Raji (cell line): ENCODE results near the gene CPM.

Experiments
- POLR2A ChIP-seq: IDR thresholded peaks from 2 replicates; pipeline ENCODE4 v1.6.1; 2011; ENCODE audit warnings: low read depth, low read length, control low read depth; ENCODE audit not compliant: insufficient read depth

CPM gene

GRCh38 chr12:68824597-68825250 is 108.2 kb downstream of the CPM start:
- no peak for TF ChIP-seq POLR2A

GRCh38 chr12:68824131-68824530 is 108.8 kb downstream of the CPM start:
- TF ChIP-seq POLR2A = no peak

- TF ChIP-seq POLR2A = no peak
Observed at GRCh38 chr12:68823696-68824095, 109.3 kb downstream of the CPM start.

- no peak for TF ChIP-seq POLR2A
Observed at GRCh38 chr12:68821357-68822188, 111.4 kb downstream of the CPM start.

GRCh38 chr12:68815928-68816800 is 116.8 kb downstream of the CPM start:
- TF ChIP-seq POLR2A = no peak

GRCh38 chr12:68815232-68815927 is 117.6 kb downstream of the CPM start:
- TF ChIP-seq POLR2A = no peak

- no peak for TF ChIP-seq POLR2A
Observed at GRCh38 chr12:68814490-68815231, 118.3 kb downstream of the CPM start.

GRCh38 chr12:68813242-68813593 is 119.8 kb downstream of the CPM start:
- no peak for TF ChIP-seq POLR2A

- TF ChIP-seq POLR2A = no peak
Observed at GRCh38 chr12:68812553-68813241, 120.3 kb downstream of the CPM start.

- TF ChIP-seq POLR2A = no peak
Observed at GRCh38 chr12:68809190-68810026, 123.6 kb downstream of the CPM start.

- peak; percentile 60 for TF ChIP-seq POLR2A
Observed at GRCh38 chr12:68808388-68809189, 124.4 kb downstream of the CPM start.
